Left hindlimb (tissue), 1 donor: ENCODE data around the gene RCC2.
"Not testable (repeated sequence)": the region's sequence is repeated elsewhere in the genome, so short reads cannot be mapped to it uniquely, and the experiment has no call there.

ENCODE experiments used
- DNase-seq: peaks from one replicate; pipeline ENCODE4 v3.0.0-alpha.2; 2018

RCC2 gene

GRCh38 chr1:17439250-17440073 is at the start of gene RCC2:
Gene RCC2 (minus strand): TSS chr1:17439677. CDS start chr1:17438514, 1,163 bp downstream.
- DNase-seq, result peak; percentile 79

- DNase-seq, result no peak
These were observed 46.8 kb upstream of the RCC2 start for GRCh38 chr1:17486242-17486641.

- DNase-seq, result no peak
These were observed 45.8 kb upstream of the RCC2 start for GRCh38 chr1:17485281-17485680.

- not testable (repeated sequence) for DNase-seq
These were observed 42.5 kb upstream of the RCC2 start for GRCh38 chr1:17481981-17482380.

GRCh38 chr1:17480846-17481245 is 41.4 kb upstream of the RCC2 start:
- no peak for DNase-seq

GRCh38 chr1:17475752-17476151 is 36.3 kb upstream of the RCC2 start:
- DNase-seq, result peak; percentile 36

GRCh38 chr1:17474836-17475555 is 35.5 kb upstream of the RCC2 start:
- not testable (repeated sequence) for DNase-seq

- DNase-seq, result no peak
These were observed 33.3 kb upstream of the RCC2 start for GRCh38 chr1:17472814-17473213.

- no peak for DNase-seq
These were observed 31.9 kb upstream of the RCC2 start for GRCh38 chr1:17471393-17471792.

GRCh38 chr1:17470021-17470799 is 30.7 kb upstream of the RCC2 start:
- DNase-seq, result no peak

- DNase-seq, result not testable (repeated sequence)
These were observed 29.1 kb upstream of the RCC2 start for GRCh38 chr1:17468357-17469265.

- DNase-seq, result no peak
These were observed 26.9 kb upstream of the RCC2 start for GRCh38 chr1:17466359-17466758.

- DNase-seq, result no peak
These were observed 25.8 kb upstream of the RCC2 start for GRCh38 chr1:17465228-17465627.

- DNase-seq, result no peak
These were observed 24.5 kb upstream of the RCC2 start for GRCh38 chr1:17463991-17464390.

GRCh38 chr1:17462669-17463068 is 23.2 kb upstream of the RCC2 start:
- DNase-seq, result no peak

- DNase-seq, result no peak
These were observed 20.7 kb upstream of the RCC2 start for GRCh38 chr1:17460219-17460618.

GRCh38 chr1:17458794-17459193 is 19.3 kb upstream of the RCC2 start:
- DNase-seq, result no peak

- DNase-seq, result no peak
These were observed 13.2 kb upstream of the RCC2 start for GRCh38 chr1:17452686-17453085.

- not testable (repeated sequence) for DNase-seq
These were observed 12.7 kb upstream of the RCC2 start for GRCh38 chr1:17452203-17452602.

GRCh38 chr1:17451731-17452130 is 12.3 kb upstream of the RCC2 start:
- DNase-seq, result no peak

- no peak for DNase-seq
These were observed 8.1 kb upstream of the RCC2 start for GRCh38 chr1:17447501-17447992.

GRCh38 chr1:17442841-17443240 is 3.4 kb upstream of the RCC2 start:
- no peak for DNase-seq
